Astrocyte (in vitro differentiated cells and primary cell): Measurements from ENCODE around the gene ADAM22. TPM values are rescaled to one million over a fixed set of nuclear protein-coding genes. Genes with fewer than 3 reads are reported as not detected.

Experiments
- DNase-seq: peaks from one replicate; pipeline ENCODE4 v3.0.0-alpha.2; 2010; ENCODE audit warnings: low read depth
- FAIRE-seq: peaks from 2 replicates; lab custom pipeline; 2011; peaks lifted over from hg19 to GRCh38; lab: Jason Lieb, UNC
- H2AFZ ChIP-seq: 2 replicates; pipeline ENCODE4 v1.6.0; 2012; ENCODE audit warnings: low read depth, low read length, inconsistent platforms
- H3K27ac ChIP-seq: 2 replicates; pipeline ENCODE4 v1.5.1; 2011; ENCODE audit warnings: low read depth, low read length, inconsistent platforms
- H3K27me3 ChIP-seq: 2 replicates; pipeline ENCODE4 v1.6.0; 2011; ENCODE audit warnings: low read length, inconsistent platforms; ENCODE audit not compliant: insufficient read depth
- H3K36me3 ChIP-seq: 2 replicates; pipeline ENCODE4 v1.5.1; 2011; ENCODE audit warnings: low read length, inconsistent platforms; ENCODE audit not compliant: insufficient read depth
- H3K4me1 ChIP-seq: 2 replicates; pipeline ENCODE4 v1.5.1; 2011; ENCODE audit warnings: low read length, inconsistent platforms; ENCODE audit not compliant: insufficient read depth
- H3K4me2 ChIP-seq: 2 replicates; pipeline ENCODE4 v1.6.0; 2012; ENCODE audit warnings: low read length, inconsistent platforms
- H3K4me3 ChIP-seq: 2 replicates; pipeline ENCODE4 v1.5.1; 2011; ENCODE audit warnings: low read depth, mild to moderate bottlenecking, low read length, inconsistent platforms; ENCODE audit not compliant: insufficient read depth
- H3K79me2 ChIP-seq: 2 replicates; pipeline ENCODE4 v1.6.0; 2012; ENCODE audit warnings: mild to moderate bottlenecking, low read length, inconsistent platforms; ENCODE audit not compliant: insufficient read depth
- H3K9ac ChIP-seq: 2 replicates; pipeline ENCODE4 v1.6.0; 2012; ENCODE audit warnings: mild to moderate bottlenecking, low read length, inconsistent platforms
- H3K9me3 ChIP-seq: 2 replicates; pipeline ENCODE4 v1.5.1; 2012; ENCODE audit warnings: low read depth, mild to moderate bottlenecking, low read length, inconsistent platforms; ENCODE audit not compliant: insufficient read depth
- H4K20me1 ChIP-seq: 2 replicates; pipeline ENCODE4 v1.6.0; 2012; ENCODE audit warnings: low read length, inconsistent platforms; ENCODE audit not compliant: insufficient read depth
- H3K27ac Mint-ChIP-seq: one replicate; pipeline ENCODE4 v1.8.0; 2021; ENCODE audit warnings: mild to moderate bottlenecking, mixed read lengths; ENCODE audit not compliant: unreplicated experiment
- H3K27me3 Mint-ChIP-seq: one replicate; pipeline ENCODE4 v1.8.0; 2021; ENCODE audit warnings: low read depth, mixed read lengths; ENCODE audit not compliant: unreplicated experiment
- H3K36me3 Mint-ChIP-seq: one replicate; pipeline ENCODE4 v1.8.0; 2021; ENCODE audit warnings: low read depth, mixed read lengths; ENCODE audit not compliant: unreplicated experiment
- H3K4me1 Mint-ChIP-seq: one replicate; pipeline ENCODE4 v1.8.0; 2021; ENCODE audit warnings: low read depth, mixed read lengths; ENCODE audit not compliant: unreplicated experiment
- H3K4me3 Mint-ChIP-seq: one replicate; pipeline ENCODE4 v1.8.0; 2021; ENCODE audit warnings: mild to moderate bottlenecking, moderate library complexity, mixed read lengths; ENCODE audit not compliant: unreplicated experiment
- H3K9me3 Mint-ChIP-seq: one replicate; pipeline ENCODE4 v1.8.0; 2021; ENCODE audit warnings: mild to moderate bottlenecking, mixed read lengths; ENCODE audit not compliant: unreplicated experiment
- EZH2 ChIP-seq: IDR thresholded peaks from 2 replicates; pipeline ENCODE4 v1.6.1; 2012; ENCODE audit warnings: mild to moderate bottlenecking, low read length, inconsistent platforms; ENCODE audit not compliant: insufficient read depth
- total RNA-seq: library from RNA; stranded (reverse); gene quantifications from 2 replicates; pipeline ENCODE4 v1.2.1, GENCODE V29; 2021
- TF ChIP-seq, protein P1 (sequence below): IDR thresholded peaks from 2 replicates; pipeline ENCODE4 v1.5.1; 2011; ENCODE audit warnings: low read depth, mild to moderate bottlenecking, inconsistent platforms, low read length, moderate library complexity; ENCODE audit not compliant: insufficient read depth

ADAM22 gene
- total RNA-seq, 1 donor from 2014 or later: 1.5 TPM

DNA sequence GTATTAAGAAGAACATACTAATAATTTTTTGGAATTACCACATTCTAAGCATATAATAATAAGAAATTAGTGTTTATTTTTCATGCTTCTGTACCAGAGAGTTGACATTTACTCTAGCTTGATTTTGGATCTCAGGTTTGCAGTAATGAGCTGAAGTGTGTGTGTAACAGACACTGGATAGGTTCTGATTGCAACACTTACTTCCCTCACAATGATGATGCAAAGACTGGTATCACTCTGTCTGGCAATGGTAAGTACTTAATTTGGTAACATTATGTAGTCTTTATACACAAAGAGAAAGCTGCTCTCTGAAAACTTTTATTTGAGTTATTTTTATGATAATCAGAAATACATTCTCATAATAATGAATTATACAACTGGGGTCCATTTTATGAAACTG, 231.6 kb downstream of the ADAM22 start:
- Histone ChIP-seq H2AFZ (no peak overlapping the region), H4K20me1 (no peaks in the 10 kb centered on the region), H3K4me3 (no peak overlapping the region), H3K27me3 (no peaks in the 10 kb centered on the region), H3K36me3 (no peaks in the 10 kb centered on the region), H3K9me3 (no peaks in the 10 kb centered on the region), H3K4me1 (no peaks in the 10 kb centered on the region), H3K79me2 (no peaks in the 10 kb centered on the region), H3K27ac (no peak overlapping the region), H3K9ac (no peak overlapping the region), H3K4me2 (no peak overlapping the region)
- TF ChIP-seq, protein P1, sequence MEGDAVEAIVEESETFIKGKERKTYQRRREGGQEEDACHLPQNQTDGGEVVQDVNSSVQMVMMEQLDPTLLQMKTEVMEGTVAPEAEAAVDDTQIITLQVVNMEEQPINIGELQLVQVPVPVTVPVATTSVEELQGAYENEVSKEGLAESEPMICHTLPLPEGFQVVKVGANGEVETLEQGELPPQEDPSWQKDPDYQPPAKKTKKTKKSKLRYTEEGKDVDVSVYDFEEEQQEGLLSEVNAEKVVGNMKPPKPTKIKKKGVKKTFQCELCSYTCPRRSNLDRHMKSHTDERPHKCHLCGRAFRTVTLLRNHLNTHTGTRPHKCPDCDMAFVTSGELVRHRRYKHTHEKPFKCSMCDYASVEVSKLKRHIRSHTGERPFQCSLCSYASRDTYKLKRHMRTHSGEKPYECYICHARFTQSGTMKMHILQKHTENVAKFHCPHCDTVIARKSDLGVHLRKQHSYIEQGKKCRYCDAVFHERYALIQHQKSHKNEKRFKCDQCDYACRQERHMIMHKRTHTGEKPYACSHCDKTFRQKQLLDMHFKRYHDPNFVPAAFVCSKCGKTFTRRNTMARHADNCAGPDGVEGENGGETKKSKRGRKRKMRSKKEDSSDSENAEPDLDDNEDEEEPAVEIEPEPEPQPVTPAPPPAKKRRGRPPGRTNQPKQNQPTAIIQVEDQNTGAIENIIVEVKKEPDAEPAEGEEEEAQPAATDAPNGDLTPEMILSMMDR: no peak
- no peak for TF ChIP-seq EZH2
- H3K9me3 Mint-ChIP-seq: no peaks in the 10 kb centered on the region
- no peaks in the 10 kb centered on the region for H3K27me3 Mint-ChIP-seq
- no peak overlapping the region for H3K27ac Mint-ChIP-seq
- H3K4me3 Mint-ChIP-seq: no peak overlapping the region
- no peak for FAIRE-seq
- H3K36me3 Mint-ChIP-seq: no peaks in the 10 kb centered on the region
- no peaks in the 10 kb centered on the region for H3K4me1 Mint-ChIP-seq
- DNase-seq: no peak

DNA sequence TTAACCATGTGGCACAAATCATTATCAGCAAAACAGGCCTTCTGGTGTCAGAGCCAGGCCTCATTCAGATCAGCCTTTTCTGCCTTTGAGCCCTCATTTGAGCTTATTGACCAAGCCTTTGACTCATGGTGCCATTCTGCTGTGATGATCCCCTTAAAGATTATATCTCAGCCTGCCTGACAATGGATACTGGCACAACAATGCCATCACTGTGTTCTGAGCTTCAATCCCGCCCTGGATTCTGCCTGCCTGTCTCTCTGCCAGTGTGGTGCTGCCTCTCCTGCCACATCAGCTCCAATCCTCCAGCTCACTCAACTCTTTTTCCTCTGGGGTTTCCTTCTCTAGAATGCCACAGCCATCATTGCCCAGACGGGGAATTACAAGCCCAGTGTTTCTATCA, 233.2 kb downstream of the ADAM22 start:
- H3K27ac Mint-ChIP-seq: no peak overlapping the region
- no peak overlapping the region for H3K9ac ChIP-seq
- H3K27me3 ChIP-seq: no peaks in the 10 kb centered on the region
- no peaks in the 10 kb centered on the region for H3K9me3 ChIP-seq
- no peaks in the 10 kb centered on the region for H3K36me3 ChIP-seq
- H3K36me3 Mint-ChIP-seq: no peaks in the 10 kb centered on the region
- H3K4me3 Mint-ChIP-seq: no peak overlapping the region
- H4K20me1 ChIP-seq: no peaks in the 10 kb centered on the region
- no peaks in the 10 kb centered on the region for H3K4me1 ChIP-seq
- H3K27ac ChIP-seq: no peak overlapping the region
- DNase-seq (no peak), FAIRE-seq (no peak)
- no peaks in the 10 kb centered on the region for H3K4me1 Mint-ChIP-seq
- H3K4me2 ChIP-seq: no peak overlapping the region
- H3K9me3 Mint-ChIP-seq: no peaks in the 10 kb centered on the region
- TF ChIP-seq, protein P1: no peak
- TF ChIP-seq EZH2: no peak
- no peaks in the 10 kb centered on the region for H3K27me3 Mint-ChIP-seq
- no peak overlapping the region for H3K4me3 ChIP-seq
- no peak overlapping the region for H2AFZ ChIP-seq
- no peaks in the 10 kb centered on the region for H3K79me2 ChIP-seq

DNA sequence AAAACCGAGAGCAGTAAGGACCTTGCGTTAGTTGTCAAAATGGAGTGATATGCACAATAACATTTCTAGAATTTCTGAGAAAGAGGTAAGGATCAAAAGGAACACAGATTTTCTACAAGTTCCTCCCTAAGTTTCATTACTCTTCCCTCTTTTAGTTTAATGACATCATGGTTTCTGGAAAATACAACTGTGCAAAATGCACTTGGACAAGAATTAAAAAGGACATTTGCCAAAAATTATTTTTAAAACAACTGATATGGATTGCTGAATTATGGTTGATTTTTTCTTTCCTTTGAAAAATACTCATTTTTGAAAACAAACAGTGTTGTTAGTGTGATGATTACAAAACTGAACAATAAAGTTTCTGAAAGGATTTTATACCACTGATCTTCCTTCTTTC, 233.7 kb downstream of the ADAM22 start:
- Mint-ChIP-seq H3K9me3 (no peaks in the 10 kb centered on the region), H3K36me3 (no peaks in the 10 kb centered on the region), H3K27me3 (no peaks in the 10 kb centered on the region), H3K27ac (no peak overlapping the region), H3K4me3 (no peak overlapping the region), H3K4me1 (no peaks in the 10 kb centered on the region)
- Histone ChIP-seq H4K20me1 (no peaks in the 10 kb centered on the region), H3K79me2 (no peaks in the 10 kb centered on the region), H3K9ac (no peak overlapping the region), H3K27me3 (no peaks in the 10 kb centered on the region), H3K9me3 (no peaks in the 10 kb centered on the region), H3K27ac (no peak overlapping the region), H3K4me3 (no peak overlapping the region), H3K36me3 (no peaks in the 10 kb centered on the region), H3K4me2 (no peak overlapping the region), H2AFZ (no peak overlapping the region), H3K4me1 (no peaks in the 10 kb centered on the region)
- TF ChIP-seq EZH2: no peak
- TF ChIP-seq, protein P1: no peak
- DNase-seq (no peak), FAIRE-seq (no peak)
